SH-SY5Y (cell line): ENCODE results near the gene GALNT4.

Experiments used
- GATA2 ChIP-seq: IDR thresholded peaks from 2 replicates; pipeline ENCODE4 v1.6.1; 2011; ENCODE audit warnings: mild to moderate bottlenecking, low read depth, low read length
- GATA3 ChIP-seq: IDR thresholded peaks from 2 replicates; pipeline ENCODE4 v1.6.1; 2011; ENCODE audit warnings: low read depth, mild to moderate bottlenecking, low read length, moderate library complexity

DNA sequence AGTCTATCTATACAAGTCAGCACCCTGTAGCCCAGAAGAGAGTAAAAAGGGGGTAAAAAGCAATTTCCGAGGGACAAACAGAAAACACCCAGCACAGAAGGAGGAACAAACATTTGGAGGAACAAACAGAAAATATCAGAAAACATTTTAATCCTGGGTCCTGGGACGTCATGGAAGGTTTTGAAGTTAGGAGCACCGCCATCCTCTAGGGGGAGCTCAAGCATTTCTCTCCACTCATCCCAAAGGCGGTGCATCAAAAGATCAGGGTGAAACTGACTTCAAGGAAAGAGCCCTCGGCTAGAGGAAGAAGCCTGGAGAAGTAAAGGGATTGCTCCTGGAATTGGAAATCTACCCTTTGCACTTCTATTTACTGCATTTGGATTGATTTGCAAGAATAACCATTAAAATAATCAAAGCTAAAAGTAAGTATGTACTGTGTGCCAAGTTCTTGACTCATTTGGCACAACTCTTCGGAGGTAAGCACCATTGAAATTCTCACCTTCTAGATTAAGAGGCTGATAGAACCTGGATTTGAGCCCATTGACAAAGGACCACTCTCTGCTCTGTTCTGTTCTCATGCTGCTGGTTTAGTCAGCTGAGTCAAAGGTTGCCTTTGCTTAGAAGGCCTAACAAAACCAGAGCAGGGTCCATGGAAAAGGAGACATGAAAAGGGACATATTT, 18.5 kb upstream of the GALNT4 start:
- no peak for TF ChIP-seq GATA3
- no peak for TF ChIP-seq GATA2
